BJ (cell line): ENCODE measurements around the gene NUCB1. TPM values are rescaled to one million over a fixed set of nuclear protein-coding genes. Genes with fewer than 3 reads are reported as not detected.
A peak's percentile ranks its signal among the peaks of the same experiment; 100 is the strongest.

ENCODE experiments used
- CTCF ChIA-PET: fragments of 350-600 bp; formaldehyde crosslinking; extraction: SDS; loops from one replicate; lab custom pipeline; 2021; ENCODE audit warnings: antibody characterized with exemption, inconsistent platforms; lab: Yijun Ruan, JAX
- POLR2A ChIA-PET: fragments of 300-600 bp; sonication (Branson Sonifier 250); formaldehyde crosslinking; extraction: SDS; loops from one replicate; lab custom pipeline; 2021; ENCODE audit warnings: antibody characterized with exemption; lab: Charles Lee
- DNase-seq: peaks from one replicate; pipeline ENCODE4 v3.0.0-alpha.2; 2011; ENCODE audit warnings: low read depth
- H3K27me3 ChIP-seq: 2 replicates; pipeline ENCODE4 v1.6.0; 2011; ENCODE audit warnings: low read length; ENCODE audit not compliant: control insufficient read depth, insufficient read depth
- H3K36me3 ChIP-seq: 2 replicates; pipeline ENCODE4 v1.5.1; 2011; ENCODE audit warnings: low read length; ENCODE audit not compliant: control insufficient read depth, insufficient read depth
- H3K4me3 ChIP-seq: 2 replicates; pipeline ENCODE4 v1.5.1; 2011; ENCODE audit warnings: low read depth, mild to moderate bottlenecking, control low read depth, low read length
- polyA plus RNA-seq: library from polyadenylated mRNA; depleted of rRNA; stranded (reverse); fragments of >200 nt; gene quantifications from 2 replicates; pipeline ENCODE4 v1.2.3, GENCODE V29; 2011
- TF ChIP-seq, protein P1 (sequence below): IDR thresholded peaks from 2 replicates; pipeline ENCODE4 v1.5.1; 2011; ENCODE audit warnings: low read depth, mild to moderate bottlenecking, control low read depth, inconsistent platforms, low read length, moderate library complexity; ENCODE audit not compliant: insufficient read depth

NUCB1 gene
- polyA plus RNA-seq, 1 experiment: 305 TPM

DNA sequence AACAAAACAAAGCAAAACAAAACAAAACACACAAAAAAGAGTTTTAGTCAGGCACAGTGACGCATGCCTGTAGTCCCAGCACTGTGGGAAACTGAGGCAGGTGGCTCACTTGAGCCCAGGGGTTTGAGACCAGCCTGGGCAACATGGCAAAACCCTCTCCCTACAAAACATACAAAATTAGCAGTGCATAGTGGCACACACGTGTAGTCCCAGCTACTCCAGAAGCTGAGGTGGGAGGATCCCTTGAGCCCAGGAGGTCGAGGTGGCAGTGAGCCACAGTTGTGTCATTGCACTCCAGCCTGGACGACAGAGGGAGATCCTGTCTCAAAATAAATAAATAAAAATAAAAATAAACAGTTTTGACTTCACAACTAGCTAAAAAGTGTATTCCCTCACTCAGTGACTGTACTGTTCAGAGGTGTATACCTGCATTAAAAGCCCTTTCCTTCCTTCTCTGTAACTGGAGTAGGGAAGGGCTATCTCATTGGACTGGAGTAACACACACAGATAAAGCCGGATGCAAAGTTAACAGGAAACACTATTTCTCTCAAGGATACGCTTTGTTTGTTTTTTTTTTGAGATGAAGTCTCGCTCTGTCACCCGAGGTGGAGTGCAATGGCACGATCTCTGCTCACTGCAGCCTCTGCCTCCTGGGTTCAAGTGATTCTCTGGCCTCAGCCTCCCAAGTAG, 50.9 kb downstream of the NUCB1 start:
- H3K4me3 ChIP-seq: no peak overlapping the region
- CTCF ChIA-PET: no interaction called here
- POLR2A ChIA-PET: interaction anchor here (0.6 kb wide), 1 partner anchor 26 kb away, joined by 3 read pairs; no protein-coding TSS in a partner anchor
- no peaks in the 10 kb centered on the region for H3K27me3 ChIP-seq
- H3K36me3 ChIP-seq: no peaks in the 10 kb centered on the region; the same call in 1 of the 2 replicates
- TF ChIP-seq, protein P1, sequence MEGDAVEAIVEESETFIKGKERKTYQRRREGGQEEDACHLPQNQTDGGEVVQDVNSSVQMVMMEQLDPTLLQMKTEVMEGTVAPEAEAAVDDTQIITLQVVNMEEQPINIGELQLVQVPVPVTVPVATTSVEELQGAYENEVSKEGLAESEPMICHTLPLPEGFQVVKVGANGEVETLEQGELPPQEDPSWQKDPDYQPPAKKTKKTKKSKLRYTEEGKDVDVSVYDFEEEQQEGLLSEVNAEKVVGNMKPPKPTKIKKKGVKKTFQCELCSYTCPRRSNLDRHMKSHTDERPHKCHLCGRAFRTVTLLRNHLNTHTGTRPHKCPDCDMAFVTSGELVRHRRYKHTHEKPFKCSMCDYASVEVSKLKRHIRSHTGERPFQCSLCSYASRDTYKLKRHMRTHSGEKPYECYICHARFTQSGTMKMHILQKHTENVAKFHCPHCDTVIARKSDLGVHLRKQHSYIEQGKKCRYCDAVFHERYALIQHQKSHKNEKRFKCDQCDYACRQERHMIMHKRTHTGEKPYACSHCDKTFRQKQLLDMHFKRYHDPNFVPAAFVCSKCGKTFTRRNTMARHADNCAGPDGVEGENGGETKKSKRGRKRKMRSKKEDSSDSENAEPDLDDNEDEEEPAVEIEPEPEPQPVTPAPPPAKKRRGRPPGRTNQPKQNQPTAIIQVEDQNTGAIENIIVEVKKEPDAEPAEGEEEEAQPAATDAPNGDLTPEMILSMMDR: no peak
- no peak for DNase-seq

DNA sequence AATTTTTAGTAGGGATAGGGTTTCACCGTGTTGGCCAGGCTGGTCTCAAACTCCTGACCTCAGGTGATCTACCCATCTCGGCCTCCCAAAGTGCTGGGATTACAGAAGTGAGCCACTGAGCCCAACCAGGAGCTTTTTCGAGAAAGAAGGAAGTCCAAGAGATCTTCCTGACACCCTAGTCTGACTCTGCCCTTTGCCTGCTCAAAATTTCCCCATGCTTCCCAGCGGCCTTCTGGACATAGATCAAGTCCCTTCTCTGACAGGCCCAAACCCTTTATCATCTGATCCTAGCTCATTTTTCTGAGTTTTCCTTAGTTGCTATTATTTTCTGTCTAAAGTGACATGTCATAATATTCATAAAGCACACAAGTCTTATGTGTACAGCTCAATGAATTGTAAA, 53.0 kb downstream of the NUCB1 start:
- DNase-seq: no peak
- TF ChIP-seq, protein P1: no peak
- CTCF ChIA-PET: no interaction called here
- Histone ChIP-seq H3K36me3 (peaks cover 6% of the 10 kb centered on the region; the same call in 1 of the 2 replicates), H3K27me3 (no peaks in the 10 kb centered on the region), H3K4me3 (no peak overlapping the region)
- POLR2A ChIA-PET: no interaction called here

DNA sequence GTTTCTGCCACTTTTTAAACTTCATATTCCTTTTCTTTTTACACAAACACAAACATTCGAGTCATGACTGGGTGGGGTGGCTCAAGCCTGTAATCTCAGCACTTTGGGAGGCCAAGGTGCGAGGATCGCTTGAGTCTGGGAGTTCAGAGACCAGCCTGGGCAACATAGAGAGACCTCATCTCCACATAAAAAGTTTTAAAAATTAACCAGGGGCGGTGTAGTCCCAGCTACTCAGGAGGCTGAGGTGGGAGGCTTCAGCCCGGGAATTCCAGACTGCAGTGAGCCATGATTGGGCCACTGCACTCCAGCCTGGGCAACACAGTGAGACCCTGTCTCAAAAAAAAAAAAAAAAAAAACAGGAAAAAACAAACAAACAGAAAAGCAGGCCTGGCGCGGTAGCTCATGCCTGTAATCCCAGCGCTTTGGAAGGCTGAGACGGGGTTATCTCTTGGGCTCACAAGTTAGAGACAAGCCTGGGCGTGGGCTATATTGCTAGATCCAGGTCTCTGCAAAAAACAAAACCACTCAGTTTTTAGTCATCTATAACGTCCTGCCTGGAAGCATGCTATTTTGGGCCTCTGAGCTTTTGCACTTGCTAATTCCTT, 54.0 kb downstream of the NUCB1 start:
- no peak for DNase-seq
- TF ChIP-seq, protein P1: no peak
- Histone ChIP-seq H3K4me3 (peak overlapping the region; percentile 95), H3K27me3 (no peaks in the 10 kb centered on the region), H3K36me3 (peaks cover 6% of the 10 kb centered on the region; the same call in 1 of the 2 replicates)
- ChIA-PET CTCF (interaction anchor here (0.6 to 1.6 kb wide), 3 partner anchors 17 to 122 kb away, joined by 3 to 5 read pairs (median 3); no protein-coding TSS in a partner anchor), POLR2A (interaction anchor here (0.6 kb wide), 2 partner anchors 73 to 82 kb away, joined by 3 to 13 read pairs; no protein-coding TSS in a partner anchor)

DNA sequence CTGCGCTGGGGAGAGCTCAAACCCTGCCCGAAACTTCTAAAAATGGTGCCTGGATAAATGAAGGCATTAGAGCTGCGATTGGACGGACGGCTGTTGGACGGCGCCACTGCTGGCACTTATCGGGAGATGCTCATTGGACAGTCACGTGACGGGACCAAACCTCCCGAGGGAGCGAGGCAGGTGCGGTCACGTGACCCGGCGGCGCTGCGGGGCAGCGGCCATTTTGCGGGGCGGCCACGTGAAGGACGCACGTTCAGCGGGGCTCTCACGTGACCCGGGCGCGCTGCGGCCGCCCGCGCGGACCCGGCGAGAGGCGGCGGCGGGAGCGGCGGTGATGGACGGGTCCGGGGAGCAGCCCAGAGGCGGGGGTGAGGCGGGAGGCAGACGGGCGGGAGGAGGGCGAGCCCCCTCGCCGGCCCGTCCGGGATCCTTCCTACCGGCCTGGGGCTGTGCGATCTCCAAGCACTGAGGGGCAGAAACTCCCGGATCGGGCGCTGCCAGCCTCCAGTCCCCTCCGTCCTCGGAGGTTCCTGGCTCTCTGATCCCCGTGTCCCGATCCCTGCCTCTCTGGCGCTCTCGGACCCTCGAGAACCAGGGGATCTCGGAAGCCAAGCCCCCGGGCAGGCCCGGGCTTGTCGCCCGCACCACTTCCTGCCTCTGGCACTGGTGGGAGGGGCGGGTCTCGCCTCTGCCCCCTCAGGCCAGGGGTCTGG, 54.6 kb downstream of the NUCB1 start, which contains the start of gene BAX:
Gene BAX, plus strand, starts transcription at position 281 of the 713 bp plus-strand sequence. Its CDS starts 54 bp downstream, at position 335.
- Histone ChIP-seq H3K36me3 (peaks cover 6% of the 10 kb centered on the region; the same call in 1 of the 2 replicates), H3K27me3 (no peaks in the 10 kb centered on the region), H3K4me3 (peak within 1 kb of the TSS; percentile 95)
- ChIA-PET CTCF (interaction anchor here (0.9 to 1.6 kb wide), 2 partner anchors 16 to 112 kb away, joined by 3 to 5 read pairs; no protein-coding TSS in a partner anchor), POLR2A (interaction anchor here (0.6 to 1.2 kb wide), 2 partner anchors 9 to 74 kb away, joined by 4 to 13 read pairs; no protein-coding TSS in a partner anchor)
- TF ChIP-seq, protein P1: no peak
- peak; percentile 68 for DNase-seq
